Astrocyte of the spinal cord (primary cell): ENCODE measurements around the gene FBXO48.
"Not testable (repeated sequence)": the region's sequence is repeated elsewhere in the genome, so short reads cannot be mapped to it uniquely, and the experiment has no call there.

ENCODE experiments used
- DNase-seq: peaks from one replicate; pipeline ENCODE4 v3.0.0; 2011; ENCODE audit warnings: low read depth, low spot score
- H3K4me3 ChIP-seq: 2 replicates; pipeline ENCODE4 v1.5.1; 2011; ENCODE audit warnings: low read depth, mild to moderate bottlenecking, low read length, moderate library complexity
- CTCF ChIP-seq: IDR thresholded peaks from 2 replicates; pipeline ENCODE4 v1.5.1; 2012; ENCODE audit warnings: low read depth, mild to moderate bottlenecking, low read length, inconsistent platforms
- in situ Hi-C: cut with HindIII; loops from 2 replicates; pipeline ENCODE4 v1.10.0; 2017; ENCODE audit warnings: low sequenced_read_pairs

The FBXO48 gene

GRCh38 chr2:68453761-68454360 lies 13.2 kb downstream of the FBXO48 start:
- TF ChIP-seq CTCF = no peak
- in situ Hi-C loops = no loop called here

GRCh38 chr2:68452158-68452900 lies 14.8 kb downstream of the FBXO48 start:
- DNase-seq = no peak
- in situ Hi-C loops = no loop called here
- H3K4me3 ChIP-seq = no peak overlapping the region
- no peak for TF ChIP-seq CTCF

More at GRCh38 chr2:68453761-68454360, 13.2 kb downstream of the FBXO48 start:
- H3K4me3 ChIP-seq = no peak overlapping the region
- no peak for DNase-seq

- DNase-seq = no peak
- no peak for TF ChIP-seq CTCF
- in situ Hi-C loops = no loop called here
- no peak overlapping the region for H3K4me3 ChIP-seq
Observed at GRCh38 chr2:68448671-68449653, 18.1 kb downstream of the FBXO48 start.

GRCh38 chr2:68447118-68447517 lies 20.0 kb downstream of the FBXO48 start:
- H3K4me3 ChIP-seq = no peak overlapping the region
- in situ Hi-C loops = no loop called here
- TF ChIP-seq CTCF = no peak
- no peak for DNase-seq

GRCh38 chr2:68446425-68446824 lies 20.7 kb downstream of the FBXO48 start:
- DNase-seq, H3K4me3 ChIP-seq, in situ Hi-C loops: not testable (repeated sequence)

- in situ Hi-C loops = no loop called here
Observed at GRCh38 chr2:68441994-68442322, 25.1 kb downstream of the FBXO48 start.

More at GRCh38 chr2:68441994-68442322, 25.1 kb downstream of the FBXO48 start:
- TF ChIP-seq CTCF = no peak
- no peak overlapping the region for H3K4me3 ChIP-seq
- no peak for DNase-seq
